WTC11 (cell line): Measurements from ENCODE around the gene DHX36.

Experiments used
- CTCF ChIP-seq: fragments of 200-600 bp; IDR thresholded peaks from 2 replicates; pipeline ENCODE4 v1.8.0; 2022; ENCODE audit warnings: antibody characterized with exemption
- ZNF263 ChIP-seq: sonication (generic); formaldehyde crosslinking; IDR thresholded peaks from 2 replicates; pipeline ENCODE4 v1.8.1; 2022; ENCODE audit warnings: low read depth, mild to moderate bottlenecking, moderate library complexity, missing genetic modification reagents
- TF ChIP-seq, protein P1 (sequence below): sonication (generic); formaldehyde crosslinking; IDR thresholded peaks from 2 replicates; pipeline ENCODE4 v1.8.0; 2022; ENCODE audit warnings: mild to moderate bottlenecking, missing genetic modification reagents

- TF ChIP-seq ZNF263 = no peak
- no peak for TF ChIP-seq CTCF
- TF ChIP-seq, protein P1, sequence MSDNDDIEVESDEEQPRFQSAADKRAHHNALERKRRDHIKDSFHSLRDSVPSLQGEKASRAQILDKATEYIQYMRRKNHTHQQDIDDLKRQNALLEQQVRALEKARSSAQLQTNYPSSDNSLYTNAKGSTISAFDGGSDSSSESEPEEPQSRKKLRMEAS (CRISPR knock-in tag) = no peak
Observed at GRCh38 chr3:154307363-154307762, 16.9 kb downstream of the DHX36 start.
